ENCODE results near the gene RIC3.

Gene RIC3

DNA sequence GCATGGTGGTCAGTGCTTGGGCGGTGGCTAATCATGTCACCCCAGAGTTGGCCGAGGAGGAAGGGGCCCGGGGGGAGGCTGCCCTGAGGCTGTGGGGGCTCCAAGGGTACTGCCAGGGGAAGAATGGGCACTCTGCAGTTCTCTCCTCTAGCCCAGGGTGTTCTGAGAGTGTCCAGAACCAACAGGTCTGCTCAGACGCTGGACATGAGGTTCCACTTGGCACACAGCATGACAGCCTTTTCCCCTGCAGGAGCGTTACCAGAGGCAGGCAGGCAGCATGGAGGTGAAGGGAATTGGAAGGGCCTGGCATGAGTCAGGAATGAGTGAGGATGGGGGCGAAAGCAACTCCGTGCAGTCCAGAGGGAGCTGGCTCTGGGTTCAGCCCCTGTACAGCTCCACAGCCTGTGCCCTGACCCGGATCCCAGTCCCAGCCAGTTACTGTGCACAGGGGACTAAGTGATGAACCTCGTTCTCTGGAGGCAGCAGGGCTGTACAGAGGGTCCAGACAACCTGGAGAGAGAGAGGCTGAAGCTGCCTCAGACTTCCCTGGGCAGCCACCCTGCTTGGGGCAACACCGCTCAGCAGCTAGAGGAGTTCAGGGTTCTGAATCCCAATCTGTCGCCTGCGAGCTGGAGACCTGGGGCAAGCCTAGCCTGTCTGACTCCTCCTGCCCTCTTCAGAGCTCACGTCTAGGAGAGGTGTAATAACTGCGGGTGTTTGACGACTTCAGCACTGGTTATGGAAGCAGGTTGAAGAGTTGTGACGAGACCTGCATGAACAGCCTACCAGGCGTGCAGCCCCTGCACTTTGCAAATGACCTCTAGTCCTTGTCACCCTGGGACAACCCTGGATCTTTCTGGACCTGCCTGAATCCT is 102.6 kb downstream of the RIC3 start:
- no peak for DNase-seq

- DNase-seq = no peak
Observed at GRCh38 chr11:8065031-8065430, 103.8 kb downstream of the RIC3 start.

- no peak for DNase-seq
Observed at GRCh38 chr11:8063324-8063723, 105.5 kb downstream of the RIC3 start.

- DNase-seq = no peak
Observed at GRCh38 chr11:8062781-8063257, 106.0 kb downstream of the RIC3 start.

- DNase-seq = no peak
Observed at GRCh38 chr11:8061555-8062428, 107.0 kb downstream of the RIC3 start.

- DNase-seq = no peak
Observed at GRCh38 chr11:8060801-8061554, 107.8 kb downstream of the RIC3 start.

- no peak for DNase-seq
Observed at GRCh38 chr11:8060146-8060719, 108.6 kb downstream of the RIC3 start.

- no peak for DNase-seq
Observed at GRCh38 chr11:8059571-8060011, 109.2 kb downstream of the RIC3 start.

GRCh38 chr11:8059030-8059429 is 109.8 kb downstream of the RIC3 start:
- no peak for DNase-seq

- DNase-seq = no peak
Observed at GRCh38 chr11:8058216-8058615, 110.6 kb downstream of the RIC3 start.

DNA sequence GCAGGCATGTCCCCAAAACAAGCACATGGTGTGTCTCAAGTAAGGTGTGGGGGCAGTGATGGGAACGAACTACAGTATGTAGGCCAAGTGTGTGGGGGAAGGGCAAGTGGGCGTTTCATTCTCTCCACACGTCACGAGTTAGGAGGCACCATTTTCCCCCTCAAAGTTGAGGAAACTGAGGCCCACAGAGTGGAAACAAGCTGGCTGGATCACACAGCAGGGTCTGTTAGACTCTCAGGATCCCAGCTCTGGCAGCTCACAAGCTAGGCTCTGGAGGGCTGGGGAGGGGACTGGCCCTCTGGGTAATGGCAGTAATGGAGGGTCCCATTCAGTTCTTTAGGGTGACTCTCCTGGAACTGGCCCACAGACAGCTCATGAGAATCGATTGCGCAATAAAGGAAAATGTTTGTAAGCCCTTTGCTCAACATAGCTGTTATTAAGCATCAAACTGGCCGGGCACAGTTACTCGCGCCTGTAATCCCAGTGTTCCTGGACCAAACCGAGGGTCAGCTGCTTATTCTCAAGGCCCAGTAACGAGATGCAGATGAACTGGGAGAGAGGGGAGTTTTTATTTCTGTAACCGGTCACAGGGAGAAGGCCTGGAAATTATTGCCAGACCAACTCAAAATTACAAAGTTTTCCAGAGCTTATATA is 111.9 kb downstream of the RIC3 start:
- DNase-seq = no peak

Measured in SHP77 treated with DMSO at 0.1 percent for 48 hours (cell line).